ENCODE results near the gene DDX49. TPM values are rescaled to one million over a fixed set of nuclear protein-coding genes. Genes with fewer than 3 reads are reported as not detected.

DDX49 gene
- total and polyA plus RNA-seq, 5 donors, result 21.2 to 30.7 (median 28.2) TPM

GRCh38 chr19:18904334-18905057 lies 15.0 kb upstream of the DDX49 start:
- Histone ChIP-seq H3K9me3 (ENCODE audit: control insufficient read depth, low read length) (no peaks in the 10 kb centered on the region), H3K4me1 (ENCODE audit: control insufficient read depth, insufficient read depth, low read length) (no peaks in the 10 kb centered on the region), H3K27ac (ENCODE audit: low read length) (no peak overlapping the region), H3K27me3 (ENCODE audit: control insufficient read depth, insufficient read depth) (no peaks in the 10 kb centered on the region), H3K4me3 (ENCODE audit: low read length) (no peak overlapping the region)
- ATAC-seq (no peak), DNase-seq (peak in 1 of 3 donors; percentile 14)
- WGBS, result 91% methylated on average over 25 of the region's 25 CpGs
- intact Hi-C loops (cut with DNase I), result no loop called here

- no peaks in the 10 kb centered on the region for H3K27me3 ChIP-seq (ENCODE audit: control insufficient read depth, insufficient read depth)
- H3K9me3 ChIP-seq (ENCODE audit: control insufficient read depth, low read length), result no peaks in the 10 kb centered on the region
- H3K4me1 ChIP-seq (ENCODE audit: control insufficient read depth, insufficient read depth, low read length), result no peaks in the 10 kb centered on the region
- 90% methylated on average over 8 of the region's 8 CpGs for WGBS
- no peak for DNase-seq
- no peak overlapping the region for H3K27ac ChIP-seq (ENCODE audit: low read length)
- no peak for ATAC-seq
- intact Hi-C loops (cut with DNase I), result no loop called here
- no peak overlapping the region for H3K4me3 ChIP-seq (ENCODE audit: low read length)
Measured at GRCh38 chr19:18905058-18905456, 14.5 kb upstream of the DDX49 start.

GRCh38 chr19:18905513-18906236 lies 13.8 kb upstream of the DDX49 start:
- intact Hi-C loops (cut with DNase I), result no loop called here
- Histone ChIP-seq H3K9me3 (ENCODE audit: control insufficient read depth, low read length) (no peaks in the 10 kb centered on the region), H3K27me3 (ENCODE audit: control insufficient read depth, insufficient read depth) (no peaks in the 10 kb centered on the region), H3K4me1 (ENCODE audit: control insufficient read depth, insufficient read depth, low read length) (no peaks in the 10 kb centered on the region), H3K4me3 (ENCODE audit: low read length) (no peak overlapping the region), H3K27ac (ENCODE audit: low read length) (no peak overlapping the region)
- WGBS, result 93% methylated on average over 26 of the region's 26 CpGs
- no peak for DNase-seq
- ATAC-seq, result no peak

- intact Hi-C loops (cut with DNase I), result no loop called here
- ATAC-seq (no peak), DNase-seq (no peak)
- WGBS, result 90% methylated on average over 36 of the region's 36 CpGs
- no peak overlapping the region for H3K27ac ChIP-seq (ENCODE audit: low read length)
- no peaks in the 10 kb centered on the region for H3K9me3 ChIP-seq (ENCODE audit: control insufficient read depth, low read length)
- H3K27me3 ChIP-seq (ENCODE audit: control insufficient read depth, insufficient read depth), result no peaks in the 10 kb centered on the region
- no peak overlapping the region for H3K4me3 ChIP-seq (ENCODE audit: low read length)
- H3K4me1 ChIP-seq (ENCODE audit: control insufficient read depth, insufficient read depth, low read length), result no peaks in the 10 kb centered on the region
Measured at GRCh38 chr19:18906605-18907519, 12.7 kb upstream of the DDX49 start.

- DNase-seq (no peak), ATAC-seq (no peak)
- no peak overlapping the region for H3K4me3 ChIP-seq (ENCODE audit: low read length)
- no peaks in the 10 kb centered on the region for H3K9me3 ChIP-seq (ENCODE audit: control insufficient read depth, low read length)
- no peak overlapping the region for H3K27ac ChIP-seq (ENCODE audit: low read length)
- H3K27me3 ChIP-seq (ENCODE audit: control insufficient read depth, insufficient read depth), result no peaks in the 10 kb centered on the region
- 91% methylated on average over 17 of the region's 17 CpGs for WGBS
- H3K4me1 ChIP-seq (ENCODE audit: control insufficient read depth, insufficient read depth, low read length), result no peaks in the 10 kb centered on the region
- intact Hi-C loops (cut with DNase I), result no loop called here
Measured at GRCh38 chr19:18908917-18909619, 10.4 kb upstream of the DDX49 start.

- Histone ChIP-seq H3K4me1 (ENCODE audit: control insufficient read depth, insufficient read depth, low read length) (no peaks in the 10 kb centered on the region), H3K9me3 (ENCODE audit: control insufficient read depth, low read length) (no peaks in the 10 kb centered on the region), H3K27ac (ENCODE audit: low read length) (no peak overlapping the region), H3K4me3 (ENCODE audit: low read length) (no peak overlapping the region), H3K27me3 (ENCODE audit: control insufficient read depth, insufficient read depth) (no peaks in the 10 kb centered on the region)
- intact Hi-C loops (cut with DNase I), result no loop called here
- ATAC-seq (no peak), DNase-seq (no peak)
- WGBS, result 92% methylated on average over 10 of the region's 10 CpGs
Measured at GRCh38 chr19:18910010-18910409, 9.5 kb upstream of the DDX49 start.

GRCh38 chr19:18910801-18911436 lies 8.6 kb upstream of the DDX49 start:
- Histone ChIP-seq H3K9me3 (ENCODE audit: control insufficient read depth, low read length) (no peaks in the 10 kb centered on the region), H3K27ac (ENCODE audit: low read length) (no peak overlapping the region), H3K27me3 (ENCODE audit: control insufficient read depth, insufficient read depth) (no peaks in the 10 kb centered on the region), H3K4me1 (ENCODE audit: control insufficient read depth, insufficient read depth, low read length) (no peaks in the 10 kb centered on the region), H3K4me3 (ENCODE audit: low read length) (no peak overlapping the region)
- WGBS, result 93% methylated on average over 19 of the region's 19 CpGs
- ATAC-seq (no peak), DNase-seq (no peak)
- intact Hi-C loops (cut with DNase I), result no loop called here

- Histone ChIP-seq H3K27ac (ENCODE audit: low read length) (no peak overlapping the region), H3K9me3 (ENCODE audit: control insufficient read depth, low read length) (no peaks in the 10 kb centered on the region), H3K27me3 (ENCODE audit: control insufficient read depth, insufficient read depth) (no peaks in the 10 kb centered on the region), H3K4me1 (ENCODE audit: control insufficient read depth, insufficient read depth, low read length) (no peaks in the 10 kb centered on the region), H3K4me3 (ENCODE audit: low read length) (no peak overlapping the region)
- intact Hi-C loops (cut with DNase I), result no loop called here
- ATAC-seq (no peak), DNase-seq (peak in 1 of 3 donors; percentile 36)
- 96% methylated on average over 14 of the region's 14 CpGs for WGBS
Measured at GRCh38 chr19:18912933-18913332, 6.6 kb upstream of the DDX49 start.

- ATAC-seq, result no peak
- no peak overlapping the region for H3K4me3 ChIP-seq (ENCODE audit: low read length)
- H3K27me3 ChIP-seq (ENCODE audit: control insufficient read depth, insufficient read depth), result no peaks in the 10 kb centered on the region
- 88% methylated on average over 5 of the region's 5 CpGs for WGBS
- H3K9me3 ChIP-seq (ENCODE audit: control insufficient read depth, low read length), result no peaks in the 10 kb centered on the region
- intact Hi-C loops (cut with DNase I), result no loop called here
- no peaks in the 10 kb centered on the region for H3K4me1 ChIP-seq (ENCODE audit: control insufficient read depth, insufficient read depth, low read length)
- peak in 1 of 3 donors; percentile 21 for DNase-seq
- no peak overlapping the region for H3K27ac ChIP-seq (ENCODE audit: low read length)
Measured at GRCh38 chr19:18913466-18913865, 6.0 kb upstream of the DDX49 start.

GRCh38 chr19:18915639-18916038 lies 3.9 kb upstream of the DDX49 start:
- DNase-seq, result peak in 2 of 3 donors; percentile 34 to 75
- WGBS, result 51% methylated on average over 5 of the region's 5 CpGs

More at GRCh38 chr19:18915639-18916038, 3.9 kb upstream of the DDX49 start:
- ATAC-seq, result no peak
- intact Hi-C loops (cut with DNase I), result no loop called here
- no peak overlapping the region for H3K4me3 ChIP-seq (ENCODE audit: low read length)
- H3K9me3 ChIP-seq (ENCODE audit: control insufficient read depth, low read length), result no peaks in the 10 kb centered on the region
- no peak overlapping the region for H3K27ac ChIP-seq (ENCODE audit: low read length)
- H3K4me1 ChIP-seq (ENCODE audit: control insufficient read depth, insufficient read depth, low read length), result peaks cover 4% of the 10 kb centered on the region
- no peaks in the 10 kb centered on the region for H3K27me3 ChIP-seq (ENCODE audit: control insufficient read depth, insufficient read depth)

All from right cardiac atrium (tissue), 5 donors.